HG03103 (cell line): ENCODE results near the gene SLC16A7.

ENCODE experiments used
- ATAC-seq: cut with Tn5 transposase; IDR thresholded peaks from one replicate; pipeline ENCODE4 v1.9.1; 2021; ENCODE audit warnings: low read depth; ENCODE audit not compliant: unreplicated experiment

SLC16A7 gene

DNA sequence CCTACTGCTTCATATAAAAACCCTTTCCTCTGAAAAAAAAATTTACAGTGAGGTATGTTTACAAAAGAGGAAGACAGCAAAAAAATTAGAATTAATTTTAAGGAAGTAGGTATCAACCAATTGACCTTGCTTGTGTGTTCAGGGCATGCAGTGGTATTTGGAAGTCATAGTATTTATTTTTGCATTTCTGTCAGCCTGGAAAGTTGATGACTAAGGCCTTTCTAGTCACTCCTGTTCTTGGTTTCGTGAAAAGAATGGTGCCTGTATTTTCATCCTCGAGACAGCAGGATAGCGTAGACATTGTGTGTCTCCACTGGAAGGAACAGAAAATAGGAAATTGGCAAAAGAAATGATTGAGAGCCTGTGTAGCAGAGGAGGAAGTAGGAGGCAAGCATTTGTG, 24.5 kb downstream of the SLC16A7 start:
- peak; percentile 44 for ATAC-seq

DNA sequence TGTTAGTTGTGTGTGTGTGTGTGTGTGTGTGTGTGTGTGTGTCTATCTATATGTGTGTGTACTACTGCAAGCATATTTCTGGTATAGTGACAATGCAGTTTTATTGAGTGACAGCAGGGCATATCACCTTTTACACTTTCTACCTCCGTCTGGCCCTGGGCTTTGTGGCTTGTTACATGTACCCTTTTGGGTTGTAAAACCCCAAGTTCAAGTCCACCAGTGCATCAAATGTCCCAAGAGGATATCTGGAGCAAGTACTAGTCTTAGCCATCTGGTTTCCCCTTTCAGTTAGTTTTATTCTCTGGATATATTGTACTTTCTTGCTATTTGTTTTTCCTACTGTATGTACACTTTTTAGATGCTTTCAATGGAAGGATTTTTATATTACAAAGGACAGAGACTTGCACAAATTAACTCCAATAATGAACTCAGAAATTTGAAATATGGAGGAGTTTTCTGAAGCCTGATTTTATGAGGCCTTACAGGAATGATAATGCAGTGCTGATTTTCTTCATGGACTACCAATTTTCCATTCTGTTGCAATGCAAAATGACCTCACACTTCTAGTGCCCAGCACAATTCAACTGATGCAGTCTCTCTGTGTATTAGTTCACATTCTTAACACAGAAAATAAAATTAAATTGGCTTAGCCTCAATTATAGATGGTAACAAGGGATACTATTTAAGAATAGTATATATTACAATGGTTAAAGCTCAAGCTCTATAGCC, 29.1 kb downstream of the SLC16A7 start:
- ATAC-seq = no peak

DNA sequence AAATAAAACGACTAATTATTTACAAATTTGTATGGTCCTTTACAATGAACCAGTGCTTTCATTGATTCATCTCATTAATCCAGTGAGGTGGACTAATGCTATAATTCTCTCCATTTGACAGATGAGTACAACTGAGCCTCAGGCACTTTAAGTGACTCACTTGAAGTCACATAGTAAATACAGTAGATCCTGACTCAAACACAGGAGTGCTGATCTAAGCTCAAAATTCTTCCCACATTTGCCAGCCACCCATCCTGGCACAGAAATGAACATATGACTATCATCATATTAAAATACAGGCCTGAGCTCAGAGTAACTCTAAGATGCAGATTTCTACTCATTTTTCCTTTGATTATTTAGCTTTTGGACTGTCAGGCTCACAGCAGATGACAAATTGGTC, 30.6 kb downstream of the SLC16A7 start:
- no peak for ATAC-seq

DNA sequence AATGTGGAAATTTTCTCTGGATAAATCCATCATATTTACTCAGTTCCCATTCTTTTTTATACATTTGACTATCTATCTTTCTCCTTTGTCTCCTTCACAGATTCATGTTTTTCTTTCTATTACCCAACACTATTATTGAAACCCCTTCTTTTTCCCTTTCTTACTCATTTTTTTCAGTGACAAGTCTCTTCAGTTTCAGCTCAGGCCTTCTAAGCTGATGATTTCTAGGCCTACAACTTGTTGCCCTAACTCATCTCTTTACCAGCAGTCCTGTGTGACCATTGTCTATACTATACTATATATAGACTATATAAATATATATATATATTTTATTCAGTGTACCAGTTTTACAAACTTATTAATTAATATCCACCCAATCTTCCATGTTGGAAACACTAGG, 31.8 kb downstream of the SLC16A7 start:
- no peak for ATAC-seq

DNA sequence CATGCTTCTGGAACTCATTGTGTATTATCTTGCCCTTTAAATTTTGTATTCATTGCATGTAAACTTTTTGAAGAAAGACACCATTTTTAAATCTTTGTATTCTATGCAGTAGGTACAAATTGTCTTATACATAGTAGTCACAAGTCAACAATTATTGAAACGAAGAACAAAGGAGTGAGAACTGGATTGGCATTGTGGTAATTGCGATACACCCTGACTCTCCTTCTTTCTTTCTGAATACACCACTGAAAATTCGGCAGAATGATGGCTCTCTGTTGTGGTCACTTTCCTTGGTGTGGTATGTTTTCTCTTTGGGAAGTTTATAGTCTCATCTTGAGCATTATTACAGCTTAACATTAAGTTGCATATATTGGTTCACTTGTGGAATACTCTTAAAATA, 34.1 kb downstream of the SLC16A7 start:
- ATAC-seq = no peak

DNA sequence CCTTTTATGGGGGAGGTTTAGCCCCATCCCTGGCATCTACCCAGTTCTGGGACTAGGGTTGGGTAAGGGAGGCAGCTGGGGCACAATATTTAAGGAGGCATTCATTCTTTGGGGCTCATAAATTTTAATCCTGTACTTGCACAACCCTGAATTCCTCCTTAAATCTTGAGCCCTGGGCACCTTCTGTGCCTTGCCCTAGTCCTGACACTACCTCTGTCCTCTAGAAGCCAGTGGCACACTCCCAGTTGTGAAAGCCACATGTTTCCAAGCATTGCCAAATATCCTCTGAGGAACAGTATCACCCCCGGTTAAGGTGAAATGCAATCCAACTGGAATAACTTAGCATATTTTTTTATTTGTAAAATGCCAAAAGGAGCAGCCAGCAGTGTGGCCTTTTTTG, 36.6 kb downstream of the SLC16A7 start:
- ATAC-seq = no peak

DNA sequence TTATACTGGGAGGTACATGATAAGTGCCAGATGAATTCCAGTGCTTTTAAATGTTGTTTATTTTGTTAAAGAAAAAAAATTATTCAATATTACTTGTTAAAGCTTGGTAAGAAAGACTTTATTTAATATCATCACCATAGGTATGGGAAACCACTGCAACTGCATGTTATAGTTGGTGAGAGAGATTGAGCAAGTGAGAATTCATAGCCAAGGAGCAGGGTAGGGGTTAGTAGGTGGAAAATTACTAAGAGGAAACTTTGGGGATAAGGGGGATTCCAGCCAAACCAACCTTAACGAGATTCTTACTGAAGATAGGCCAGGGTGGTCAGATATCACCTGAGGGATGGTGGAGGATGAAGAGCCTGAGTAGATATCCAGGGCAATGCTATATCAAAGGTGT, 38.4 kb downstream of the SLC16A7 start:
- ATAC-seq = no peak

DNA sequence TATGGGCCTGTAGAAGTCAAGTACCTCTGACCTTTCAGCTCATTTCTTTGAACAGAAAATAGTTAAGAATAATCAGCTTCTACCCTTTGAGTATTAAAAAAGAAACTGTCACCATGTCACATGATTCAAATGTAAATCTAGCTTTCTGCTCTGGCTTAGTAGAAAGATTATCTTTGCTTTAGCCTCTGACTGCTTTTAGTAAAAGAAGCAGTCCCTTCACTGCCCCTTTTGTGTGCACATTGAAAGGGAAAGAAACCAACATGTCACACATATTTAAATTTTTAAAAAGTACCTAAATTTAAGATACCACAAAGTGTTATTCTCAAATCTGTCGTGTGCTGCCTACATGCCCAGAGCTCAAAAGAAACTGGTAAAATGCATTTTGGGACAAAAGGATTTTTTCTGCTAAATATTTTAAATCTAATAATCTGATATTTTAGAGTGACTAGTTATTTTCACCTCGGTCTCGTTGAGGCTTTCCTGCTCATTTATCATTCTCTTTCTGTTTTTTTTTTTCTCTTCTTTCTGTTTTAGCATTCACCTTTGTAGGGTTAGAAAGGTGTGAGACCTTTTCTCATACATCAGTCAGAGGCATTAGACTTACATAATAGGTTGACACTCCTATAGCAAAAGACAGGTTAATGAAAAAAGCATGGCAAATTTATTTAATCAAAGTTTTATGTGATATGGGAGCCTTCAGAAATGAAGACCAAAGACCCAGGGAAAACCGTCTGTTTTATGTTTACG, 41.3 kb downstream of the SLC16A7 start:
- no peak for ATAC-seq

DNA sequence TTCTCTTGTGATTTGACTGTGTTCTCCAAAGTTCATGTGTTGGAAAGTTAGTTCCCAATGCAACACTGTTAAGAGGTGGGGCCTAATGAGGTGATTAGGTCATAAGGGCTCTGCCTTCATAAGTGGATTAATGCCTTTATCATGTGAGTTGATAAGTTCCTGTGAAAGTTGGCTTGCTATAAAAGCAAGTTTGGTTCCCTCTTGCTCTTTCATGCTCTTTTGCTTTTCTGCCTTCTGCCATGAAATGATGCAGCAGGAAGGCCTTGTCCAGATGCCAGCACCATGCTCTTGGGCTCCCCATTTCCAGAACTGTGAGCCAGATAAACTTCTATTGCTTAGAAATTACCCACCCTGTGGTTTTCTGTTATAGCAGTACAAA, 41.9 kb downstream of the SLC16A7 start:
- no peak for ATAC-seq

DNA sequence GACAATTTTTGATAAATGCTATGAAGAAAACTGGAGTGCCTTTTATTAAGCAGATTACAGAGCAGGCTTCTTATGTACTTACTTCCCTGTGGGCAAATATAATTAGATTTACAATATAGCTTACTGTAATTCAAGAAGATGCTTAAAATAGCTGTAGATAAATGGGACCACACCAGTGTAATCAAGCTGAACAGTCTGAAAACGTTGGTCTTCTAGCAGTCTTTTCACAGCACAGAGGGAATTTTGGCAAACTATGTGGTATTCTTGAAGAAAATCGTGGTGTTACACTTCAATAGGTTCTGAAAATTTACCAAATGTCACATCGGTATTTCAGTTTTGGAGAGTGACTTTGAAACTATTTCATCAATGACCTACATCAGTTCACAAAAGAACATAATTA, 47.7 kb downstream of the SLC16A7 start:
- no peak for ATAC-seq

DNA sequence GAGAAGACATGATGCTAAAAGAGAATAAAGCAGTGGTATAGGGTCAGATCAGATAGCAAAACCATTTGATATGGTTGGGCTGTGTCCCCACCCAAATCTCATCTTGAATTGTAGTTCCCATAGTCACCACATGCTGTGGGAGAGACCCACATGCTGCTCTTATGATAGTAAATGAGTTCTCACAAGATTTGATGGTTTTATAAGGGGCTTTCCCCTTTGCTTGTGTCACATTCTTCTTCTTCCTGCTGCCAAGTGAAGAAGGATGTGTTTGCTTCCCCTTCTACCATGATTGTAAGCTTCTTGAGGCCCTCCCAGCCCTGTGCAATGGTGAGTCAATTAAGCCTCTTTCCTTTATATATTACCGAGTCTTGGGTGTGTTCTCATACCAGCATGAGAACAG, 49.4 kb downstream of the SLC16A7 start:
- no peak for ATAC-seq

DNA sequence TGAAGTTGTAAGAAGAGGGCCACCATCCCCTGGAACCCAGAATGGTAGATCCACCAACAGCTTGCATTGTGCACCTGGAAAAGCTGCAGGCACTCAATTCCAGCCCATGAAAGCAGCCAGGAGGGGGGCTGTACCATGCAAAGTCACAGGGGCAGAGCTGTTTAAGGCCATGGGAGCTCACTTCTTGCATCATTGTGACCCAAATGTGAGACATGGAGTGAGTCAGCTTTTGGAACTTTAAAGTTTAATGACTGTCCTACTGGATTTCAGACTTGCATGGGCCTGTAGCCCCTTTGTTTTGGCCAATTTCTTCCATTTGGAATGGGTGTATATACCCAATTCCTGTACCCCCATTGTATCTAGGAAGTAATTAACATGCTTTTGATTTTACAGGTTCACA, 50.8 kb downstream of the SLC16A7 start:
- no peak for ATAC-seq

DNA sequence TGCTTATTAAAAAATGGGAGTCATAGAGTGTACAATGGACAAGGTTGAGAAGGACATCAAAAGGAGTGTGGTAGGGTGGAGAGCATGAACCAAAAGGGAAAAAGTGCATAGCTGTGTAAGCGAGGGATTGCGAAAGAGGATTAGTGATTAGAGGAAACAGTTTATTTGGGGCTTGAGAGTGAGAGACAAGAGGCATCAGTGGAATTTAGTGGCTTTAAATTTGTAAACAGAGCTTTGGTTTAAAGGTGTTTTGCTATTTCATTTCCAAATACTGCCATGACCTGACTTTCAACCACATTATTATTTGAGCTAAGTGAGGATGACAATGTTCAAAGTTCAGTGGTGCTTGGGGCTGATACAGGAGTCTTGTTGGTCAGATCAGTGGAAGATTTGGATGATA, 53.4 kb downstream of the SLC16A7 start:
- no peak for ATAC-seq

DNA sequence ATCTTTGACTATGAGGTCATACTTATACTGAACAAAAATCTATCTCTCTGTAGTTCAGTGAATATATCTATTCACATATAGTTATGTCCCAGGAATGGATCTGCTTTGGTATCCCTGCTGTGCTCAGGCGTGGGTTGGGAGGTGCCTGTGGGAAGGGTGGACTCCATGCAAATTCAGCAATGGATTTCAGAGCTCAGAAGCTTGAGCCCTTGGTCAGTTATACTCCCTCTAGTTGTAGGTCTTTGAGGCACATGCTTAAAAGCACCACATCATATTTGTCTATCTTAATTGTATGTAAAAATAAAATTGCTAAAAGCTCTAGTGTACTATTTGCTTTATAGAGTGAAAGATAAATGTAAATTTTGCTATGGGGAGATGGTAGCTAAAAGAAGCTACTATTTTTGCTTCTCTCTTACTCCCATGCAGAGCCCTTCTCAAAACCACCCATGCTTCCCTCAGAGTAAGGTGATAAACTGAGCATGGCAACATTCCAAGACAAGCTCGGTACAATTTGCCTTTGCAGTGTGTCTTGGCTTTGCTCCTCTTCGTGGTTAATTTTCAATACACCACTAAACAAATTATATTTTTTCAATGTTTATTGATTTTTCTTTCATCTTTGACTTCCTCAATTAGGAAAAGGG, 54.9 kb downstream of the SLC16A7 start:
- ATAC-seq = no peak

DNA sequence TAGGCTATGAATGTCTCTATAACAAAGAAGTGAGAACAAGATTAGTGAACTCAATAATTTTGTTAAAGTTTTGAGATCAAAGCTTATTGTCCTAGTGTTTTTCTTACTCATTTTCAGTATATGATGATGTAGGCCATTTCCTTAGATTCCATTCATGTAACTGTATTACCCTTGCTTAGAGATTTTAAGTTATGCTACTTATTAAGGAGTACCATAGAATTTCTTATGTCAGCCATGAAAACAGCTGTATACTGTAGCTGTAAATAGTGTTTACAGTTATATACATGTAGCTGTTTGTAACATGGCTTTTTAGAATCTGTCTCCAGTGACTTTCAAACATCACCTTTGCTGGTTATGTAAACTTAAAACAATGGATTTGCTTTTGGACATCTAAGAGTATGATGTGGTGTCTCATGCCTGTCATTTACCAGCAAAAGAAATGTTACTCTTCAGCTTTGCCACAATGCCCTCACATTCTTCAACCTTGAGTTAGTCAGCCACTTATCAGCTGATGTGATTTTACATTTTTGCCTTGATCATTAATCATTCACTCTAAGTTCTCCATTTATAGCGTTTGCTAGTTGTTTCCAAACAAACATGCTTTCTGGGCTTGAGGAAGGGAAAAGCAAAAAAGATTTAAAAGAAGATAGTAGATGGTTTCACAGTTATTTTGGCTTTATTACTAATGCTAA, 55.5 kb downstream of the SLC16A7 start:
- no peak for ATAC-seq

DNA sequence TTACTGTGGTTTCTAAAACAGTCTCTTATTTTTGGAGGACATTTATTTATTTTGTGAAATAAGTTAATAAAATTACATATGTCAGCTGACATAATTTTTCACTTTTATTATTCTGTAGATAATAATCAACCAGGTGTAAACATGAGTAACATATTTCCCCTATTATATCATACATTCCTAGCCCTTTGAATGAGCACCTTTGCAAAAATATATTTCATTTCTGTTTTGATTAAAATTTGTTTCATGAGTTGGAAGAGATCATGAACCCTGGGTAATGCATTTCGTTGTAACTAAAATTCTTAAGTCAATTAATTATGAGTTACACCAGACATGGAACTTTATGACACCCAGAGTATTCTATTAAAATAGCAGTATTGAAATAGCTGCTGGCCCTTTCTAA, 56.3 kb downstream of the SLC16A7 start:
- no peak for ATAC-seq

DNA sequence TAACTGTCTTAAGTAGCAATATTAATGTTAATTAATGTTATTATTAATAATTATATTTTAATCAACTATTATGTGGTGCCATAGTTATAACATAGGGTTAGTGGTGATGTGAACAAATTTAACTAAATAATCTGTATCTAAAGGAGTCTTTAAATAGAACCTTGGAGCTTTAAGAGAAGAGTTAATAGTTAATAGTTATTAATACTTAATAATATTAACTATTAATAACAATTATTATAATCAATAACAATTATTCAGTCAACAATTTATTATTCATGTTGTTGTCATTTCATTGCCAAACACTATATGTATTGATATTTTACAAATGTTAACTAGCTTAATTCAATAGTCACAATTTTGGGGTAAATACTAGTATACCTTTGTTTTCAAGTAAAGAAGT, 58.2 kb downstream of the SLC16A7 start:
- no peak for ATAC-seq

DNA sequence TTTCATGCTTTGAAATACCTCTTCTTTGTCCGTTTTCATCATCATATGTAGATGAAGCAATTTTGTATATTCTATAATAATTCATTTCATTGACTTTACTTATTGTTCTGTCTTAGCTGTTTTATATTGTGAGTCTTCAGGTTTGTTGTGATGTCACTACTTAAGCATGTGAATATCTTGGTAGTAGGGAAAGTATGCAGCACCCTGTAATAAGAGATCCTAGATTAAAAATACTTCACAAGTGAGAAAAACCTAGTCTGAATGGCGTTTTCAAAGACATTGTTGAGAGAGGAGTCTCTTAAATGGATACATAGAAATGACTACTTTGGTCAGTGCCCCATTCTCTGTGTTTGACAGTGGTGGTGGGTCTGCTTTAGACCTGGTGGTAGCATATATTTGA, 61.4 kb downstream of the SLC16A7 start:
- no peak for ATAC-seq

DNA sequence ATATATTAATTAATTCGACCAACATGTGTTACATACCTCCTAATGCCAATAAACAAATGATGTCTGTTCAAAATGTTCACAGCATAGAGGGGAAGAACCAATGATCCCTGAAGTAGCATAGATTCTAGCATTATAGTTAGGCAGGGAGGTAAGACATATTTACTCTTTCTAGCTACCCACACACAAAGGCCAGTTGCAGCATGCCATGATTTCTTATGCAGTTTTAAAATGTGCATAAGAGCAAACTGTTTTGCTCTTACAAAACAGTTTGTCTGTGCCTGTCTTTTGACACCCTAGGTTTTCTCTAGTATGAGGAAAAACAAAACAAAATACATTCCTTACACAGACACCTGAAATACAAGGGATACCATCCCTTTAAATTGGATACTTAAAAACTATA, 61.9 kb downstream of the SLC16A7 start:
- no peak for ATAC-seq

DNA sequence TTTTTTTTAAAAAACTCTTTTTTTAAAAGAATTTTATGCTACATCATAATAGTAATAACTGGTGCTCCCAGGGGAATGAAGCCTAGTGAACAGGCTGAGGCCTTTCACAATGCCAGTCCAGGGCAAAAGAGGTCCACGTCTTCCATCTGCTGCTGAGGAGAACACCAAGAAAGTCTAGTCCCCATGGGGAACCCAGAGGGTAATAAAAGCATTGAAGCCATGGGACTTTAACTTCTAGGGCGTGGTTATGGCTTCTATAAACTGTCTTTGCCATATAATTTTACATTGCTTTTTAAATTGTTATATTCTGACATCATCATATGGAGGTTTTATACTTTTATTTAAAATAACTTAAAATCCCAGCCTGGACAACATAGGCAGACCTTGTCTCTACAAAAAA, 64.3 kb downstream of the SLC16A7 start:
- ATAC-seq = no peak

DNA sequence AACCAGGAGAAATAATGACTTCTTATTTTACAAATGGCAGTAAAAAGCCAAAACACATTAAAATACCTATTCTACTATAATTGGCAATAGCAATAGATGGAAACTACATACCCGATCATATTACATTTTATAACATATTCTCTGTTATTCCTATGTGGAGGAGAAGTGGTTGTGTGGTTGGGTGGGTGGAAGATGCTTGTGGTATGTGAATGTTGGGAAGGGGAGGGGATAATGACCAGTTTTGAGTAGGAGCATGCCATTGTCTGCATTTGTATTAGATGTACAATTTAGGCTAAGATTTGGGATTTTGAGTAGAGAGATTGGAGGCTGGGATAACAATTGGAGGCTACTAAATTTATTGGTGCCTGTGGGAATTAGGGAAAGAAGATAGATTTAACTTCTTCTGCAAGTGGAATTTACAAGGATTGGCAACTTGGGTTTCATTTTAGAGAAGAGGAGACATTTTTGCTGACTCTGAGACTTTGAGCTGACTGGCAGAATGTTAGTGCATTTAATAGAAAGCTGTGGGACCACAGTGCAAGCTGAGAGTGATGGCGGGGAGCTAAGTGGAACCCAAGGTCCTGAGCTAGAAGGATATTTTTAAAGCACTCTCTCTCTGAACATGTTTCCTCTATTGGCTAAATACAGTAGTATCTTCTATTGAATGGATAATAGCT, 65.2 kb downstream of the SLC16A7 start:
- no peak for ATAC-seq
